GM23248 (cell line): ENCODE measurements around the gene RASAL2. TPM values are rescaled to one million over a fixed set of nuclear protein-coding genes. Genes with fewer than 3 reads are reported as not detected.

ENCODE experiments used
- DNase-seq: peaks from one replicate; pipeline ENCODE4 v3.0.0-alpha.2; 2015
- H2AFZ ChIP-seq: fragments of 200-600 bp; sonication (generic); 2 replicates; pipeline ENCODE4 v1.6.1; 2016; ENCODE audit warnings: antibody characterized with exemption
- H3F3A ChIP-seq: fragments of 200-600 bp; sonication (generic); 2 replicates; pipeline ENCODE4 v1.6.1; 2016; ENCODE audit warnings: mild to moderate bottlenecking, antibody characterized with exemption, mixed run types; ENCODE audit not compliant: insufficient read depth
- H3K27ac ChIP-seq: fragments of 200-600 bp; sonication (generic); 2 replicates; pipeline ENCODE4 v1.5.1; 2016; ENCODE audit warnings: mild to moderate bottlenecking
- H3K27me3 ChIP-seq: fragments of 200-600 bp; sonication (generic); replicated peaks from 2 replicates; pipeline ENCODE4 v1.6.1; 2016; ENCODE audit warnings: mild to moderate bottlenecking; ENCODE audit not compliant: insufficient read depth
- H3K36me3 ChIP-seq: fragments of 200-600 bp; sonication (generic); 2 replicates; pipeline ENCODE4 v1.6.1; 2016; ENCODE audit warnings: low read depth, mild to moderate bottlenecking
- H3K4me1 ChIP-seq: fragments of 200-600 bp; sonication (generic); 2 replicates; pipeline ENCODE4 v1.6.1; 2016; ENCODE audit warnings: mild to moderate bottlenecking; ENCODE audit not compliant: insufficient read depth
- H3K4me2 ChIP-seq: fragments of 200-600 bp; sonication (generic); one replicate; pipeline ENCODE4 v1.6.1; 2016; ENCODE audit warnings: mild to moderate bottlenecking; ENCODE audit not compliant: unreplicated experiment
- H3K4me3 ChIP-seq: fragments of 200-600 bp; sonication (generic); 2 replicates; pipeline ENCODE4 v1.5.1; 2016; ENCODE audit warnings: mild to moderate bottlenecking
- H3K79me2 ChIP-seq: fragments of 200-600 bp; sonication (generic); 2 replicates; pipeline ENCODE4 v1.6.1; 2016; ENCODE audit warnings: mild to moderate bottlenecking; ENCODE audit not compliant: insufficient read depth
- H3K9ac ChIP-seq: fragments of 200-600 bp; sonication (generic); 2 replicates; pipeline ENCODE4 v1.6.1; 2016; ENCODE audit warnings: mild to moderate bottlenecking
- H3K9me2 ChIP-seq: fragments of 200-600 bp; sonication (generic); 2 replicates; pipeline ENCODE4 v1.6.1; 2016; ENCODE audit warnings: mixed run types, mild to moderate bottlenecking, moderate library complexity; ENCODE audit not compliant: insufficient read depth
- H3K9me3 ChIP-seq: fragments of 200-600 bp; sonication (generic); one replicate; pipeline ENCODE4 v1.6.1; 2017; ENCODE audit warnings: low read depth
- H4K20me1 ChIP-seq: fragments of 200-600 bp; sonication (generic); 2 replicates; pipeline ENCODE4 v1.6.0; 2016; ENCODE audit not compliant: insufficient read depth
- EZH2 ChIP-seq: fragments of 200-600 bp; sonication (generic); IDR thresholded peaks from 2 replicates; pipeline ENCODE4 v1.6.1; 2018; ENCODE audit warnings: antibody characterized with exemption, mild to moderate bottlenecking; ENCODE audit not compliant: insufficient read depth, poor library complexity, severe bottlenecking
- EZH2phosphoT487 ChIP-seq: fragments of 200-600 bp; sonication (generic); IDR thresholded peaks from 2 replicates; pipeline ENCODE4 v1.6.1; 2018; ENCODE audit warnings: antibody characterized with exemption, moderate library complexity, mild to moderate bottlenecking, low read depth; ENCODE audit not compliant: insufficient read depth
- WGBS, 2 experiments: methylation state at CpG; one replicate each; pipeline ENCODE4 v1.1.6; 2015 to 2017; ENCODE audit warnings: low lambda C conversion rate in 2 of 2, low coverage in 1 of 2; ENCODE audit errors: missing lambda C conversion rate in 2 of 2; 5-methylcytosine and 5-hydroxymethylcytosine counted together
- in situ Hi-C: fragments of 300-500 bp; cut with MboI; formaldehyde crosslinking; loops from 2 replicates; pipeline ENCODE4 v1.15.0; 2020
- polyA plus RNA-seq: library from polyadenylated mRNA; unstranded; fragments of >200 nt; fragmentation: Nextera tagmentation; extraction: Ambion mirVana; gene quantifications from 2 replicates; pipeline ENCODE4 v1.2.1, GENCODE V29; 2016
- total RNA-seq: library from RNA; depleted of rRNA; stranded (reverse); fragments of >200 nt; shearing (Covaris generic); gene quantifications from 2 replicates; pipeline ENCODE4 v1.2.3, GENCODE V29; 2014

Gene RASAL2
- total and polyA plus RNA-seq, 2 experiments from 2014 or later = 10.1 to 23.1 TPM

DNA sequence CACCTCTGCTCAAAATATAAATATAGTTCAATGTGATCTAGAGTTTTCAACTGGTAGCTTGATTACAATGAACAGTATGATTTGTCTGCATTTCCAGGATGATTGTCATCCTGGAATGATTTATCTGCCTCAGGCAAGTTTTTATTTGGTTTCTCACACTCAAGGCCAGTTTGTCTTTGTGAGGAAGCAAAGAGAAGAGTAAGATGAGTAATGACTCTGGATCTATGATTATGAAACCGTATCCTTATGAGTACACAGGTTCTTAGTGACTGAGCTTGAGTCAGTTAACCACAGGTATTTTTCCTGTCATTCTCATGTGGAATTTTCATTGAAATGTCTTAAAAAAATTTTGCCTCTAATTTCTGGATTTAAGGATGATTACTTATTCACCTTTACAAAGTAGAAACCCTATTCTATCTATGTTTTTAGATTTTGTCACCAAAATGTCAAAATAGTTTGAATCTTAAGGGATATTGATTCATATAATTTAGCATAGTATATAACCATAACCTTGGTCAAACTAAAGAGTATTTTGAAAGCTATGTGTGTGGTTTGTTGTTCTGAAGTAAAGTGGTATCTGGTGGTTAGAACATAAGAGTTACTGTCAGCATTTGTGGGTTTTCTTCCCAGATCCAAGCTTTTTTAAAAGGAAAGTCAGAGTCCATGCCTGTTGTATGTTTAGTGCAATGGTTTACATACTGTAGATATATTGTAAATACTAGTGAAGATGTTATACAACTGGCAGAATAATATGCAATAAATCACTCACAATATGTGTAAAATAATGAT is 145.0 kb downstream of the RASAL2 start:
- Histone ChIP-seq H3K27ac (peak overlapping the region; percentile 97), H3K4me3 (peak overlapping the region; percentile 46), H3K9me2 (no peaks in the 10 kb centered on the region), H3K9ac (peak overlapping the region; percentile 62), H3K9me3 (no peaks in the 10 kb centered on the region), H3K4me2 (peak overlapping the region; percentile 93), H3K4me1 (peaks cover 62% of the 10 kb centered on the region), H3F3A (peaks cover 55% of the 10 kb centered on the region), H2AFZ (no peak overlapping the region), H3K27me3 (no peaks in the 10 kb centered on the region), H3K36me3 (no peaks in the 10 kb centered on the region), H3K79me2 (peaks cover 82% of the 10 kb centered on the region), H4K20me1 (no peaks in the 10 kb centered on the region)
- in situ Hi-C loops = no loop called here
- DNase-seq = peak; percentile 96
- TF ChIP-seq EZH2 (no peak), EZH2phosphoT487 (peak; percentile 91; the same call in 1 of the 2 replicates)
- WGBS, 2 experiments = 0% methylated on average over 1 of the region's 1 CpG

DNA sequence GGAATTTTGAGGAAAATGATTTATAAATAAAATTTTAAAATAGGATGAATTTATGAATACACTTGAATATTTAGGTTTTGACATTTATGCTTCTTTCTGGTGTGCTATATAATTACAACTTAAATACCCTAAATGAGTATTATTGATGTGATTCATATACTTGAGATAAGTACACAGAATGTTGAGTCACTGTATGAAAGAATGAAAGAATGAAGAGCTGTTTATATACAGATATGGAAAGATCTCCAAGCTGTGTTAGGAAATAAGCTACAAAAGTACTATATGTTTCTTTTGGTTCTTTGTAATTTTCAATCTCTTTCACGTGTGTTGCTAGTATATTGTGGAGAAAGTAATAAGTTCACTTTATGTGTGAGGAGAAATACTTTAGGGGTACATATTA is 147.2 kb downstream of the RASAL2 start:
- Histone ChIP-seq H2AFZ (no peak overlapping the region), H3K9me2 (no peaks in the 10 kb centered on the region), H3K9ac (peak overlapping the region; percentile 25; the same call in 1 of the 2 replicates), H3K27me3 (no peaks in the 10 kb centered on the region), H4K20me1 (no peaks in the 10 kb centered on the region), H3K4me1 (peaks cover 59% of the 10 kb centered on the region), H3K9me3 (no peaks in the 10 kb centered on the region), H3K27ac (peak overlapping the region; percentile 97), H3K79me2 (peaks cover 82% of the 10 kb centered on the region), H3K4me3 (peak overlapping the region; percentile 33), H3F3A (peaks cover 49% of the 10 kb centered on the region), H3K4me2 (peak overlapping the region; percentile 93), H3K36me3 (no peaks in the 10 kb centered on the region)
- TF ChIP-seq EZH2phosphoT487 (no peak), EZH2 (no peak)
- peak; percentile 73 for DNase-seq
- WGBS, 2 experiments = 33 to 35% methylated on average over 1 of the region's 1 CpG
- in situ Hi-C loops = no loop called here

DNA sequence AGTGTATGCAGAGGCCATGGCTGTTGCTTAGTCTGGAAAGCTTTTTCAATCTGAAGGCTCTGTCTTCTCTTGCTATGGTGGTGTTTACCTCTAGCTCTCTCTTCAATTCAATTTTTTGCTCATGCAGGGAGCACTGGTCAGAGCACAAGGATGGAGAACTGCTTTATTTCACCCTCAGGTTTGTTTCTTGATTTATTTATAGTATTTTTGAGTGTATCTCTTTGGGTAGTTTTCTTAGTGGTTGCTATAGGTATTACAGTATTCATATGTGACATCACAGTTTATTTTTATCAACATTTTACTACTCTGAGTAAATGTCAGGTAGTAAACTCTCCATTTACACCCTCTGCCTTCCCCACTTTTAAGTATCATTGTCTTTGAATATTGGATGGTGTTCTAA is 147.9 kb downstream of the RASAL2 start:
- no peak for TF ChIP-seq EZH2phosphoT487
- TF ChIP-seq EZH2 = no peak
- Histone ChIP-seq H3K4me1 (peaks cover 54% of the 10 kb centered on the region), H3K4me3 (peak overlapping the region; percentile 33; the same call in 1 of the 2 replicates), H3K4me2 (peak overlapping the region; percentile 93), H3K27ac (peak overlapping the region; percentile 97), H2AFZ (no peak overlapping the region), H3K9me3 (no peaks in the 10 kb centered on the region), H3K36me3 (no peaks in the 10 kb centered on the region), H3K27me3 (no peaks in the 10 kb centered on the region), H3K9me2 (no peaks in the 10 kb centered on the region), H4K20me1 (no peaks in the 10 kb centered on the region), H3K79me2 (peaks cover 82% of the 10 kb centered on the region), H3K9ac (0 out of 2 replicates have a peak overlapping the region, but pooled peaks have one; percentile 25), H3F3A (peaks cover 49% of the 10 kb centered on the region)
- DNase-seq = peak; percentile 16
- in situ Hi-C loops = no loop called here

DNA sequence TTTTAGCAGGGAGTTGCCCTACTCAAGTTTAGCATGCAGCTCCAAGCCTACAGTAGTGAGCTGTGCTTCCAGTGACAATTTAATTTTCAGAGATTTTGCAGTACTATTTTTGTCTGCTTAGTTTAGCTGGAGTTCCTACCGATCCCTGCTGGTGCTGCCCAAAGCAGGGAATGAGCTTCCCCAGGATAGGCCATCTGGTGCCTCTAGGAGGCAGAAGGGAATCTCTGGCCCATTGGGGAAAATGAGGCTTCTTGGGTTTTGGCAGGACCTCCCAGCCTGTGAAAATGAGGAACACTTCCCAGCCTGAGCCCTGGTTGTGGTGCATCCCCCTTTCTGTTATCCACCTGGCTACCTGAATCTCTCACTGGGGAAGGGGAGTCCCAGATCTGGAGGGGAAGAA is 149.2 kb downstream of the RASAL2 start:
- H3K9ac ChIP-seq = no peak overlapping the region
- no peak for TF ChIP-seq EZH2
- TF ChIP-seq EZH2phosphoT487 = no peak
- DNase-seq = no peak
- in situ Hi-C loops = no loop called here
- H3K4me3 ChIP-seq = no peak overlapping the region
- no peaks in the 10 kb centered on the region for H3K27me3 ChIP-seq
- peaks cover 82% of the 10 kb centered on the region for H3K79me2 ChIP-seq
- H3K9me2 ChIP-seq = no peaks in the 10 kb centered on the region
- H3K36me3 ChIP-seq = no peaks in the 10 kb centered on the region
- no peak overlapping the region for H3K27ac ChIP-seq
- 41 to 67% methylated on average over 1 of the region's 1 CpG for WGBS, 2 experiments
- H3K4me2 ChIP-seq = no peak overlapping the region
- peaks cover 48% of the 10 kb centered on the region for H3K4me1 ChIP-seq
- H3F3A ChIP-seq = peaks cover 42% of the 10 kb centered on the region
- no peak overlapping the region for H2AFZ ChIP-seq
- peaks cover 5% of the 10 kb centered on the region for H3K9me3 ChIP-seq
- H4K20me1 ChIP-seq = no peaks in the 10 kb centered on the region
